Tibial artery (tissue), 4 donors: Measurements from ENCODE around the gene PI16.
A peak's percentile ranks its signal among the peaks of the same experiment; 100 is the strongest.

ENCODE experiments used
- DNase-seq, 2 donors: peaks; one replicate each; pipeline ENCODE4 v3.0.0-alpha.2; 2019
- H3K27ac ChIP-seq, 2 donors: fragments of 200-600 bp; sonication (generic) in 1 of 2; 1 replicate in 1 of 2; 2 replicates in 1 of 2; pipeline ENCODE4 v1.5.1; 2018 to 2019; ENCODE audit warnings: mild to moderate bottlenecking in 1 of 2
- H3K27me3 ChIP-seq, 2 donors: fragments of 200-600 bp; sonication (generic) in 1 of 2; one replicate each; pipeline versions ENCODE4 v1.5.1 to v1.6.0; 2016 to 2019
- H3K36me3 ChIP-seq, 3 donors: fragments of 200-600 bp; sonication (generic) in 2 of 3; one replicate each; pipeline ENCODE4 v1.5.1; 2016 to 2019; ENCODE audit warnings: mild to moderate bottlenecking in 2 of 3
- H3K4me1 ChIP-seq, 4 donors: fragments of 200-600 bp; sonication (generic) in 2 of 4; 1 replicate in 3 of 4; 2 replicates in 1 of 4; pipeline ENCODE4 v1.5.1; 2016 to 2019
- H3K4me3 ChIP-seq, 2 donors: fragments of 200-600 bp; sonication (generic) in 1 of 2; 1 replicate in 1 of 2; 2 replicates in 1 of 2; pipeline ENCODE4 v1.5.1; 2018 to 2019; ENCODE audit warnings: mild to moderate bottlenecking in 2 of 2
- H3K9me3 ChIP-seq, 3 donors: fragments of 200-600 bp; sonication (generic) in 1 of 3; one replicate each; pipeline ENCODE4 v1.5.1; 2016 to 2019
- CTCF ChIP-seq, 2 experiments: fragments of 200-600 bp in 1 of 2; fragments of 450-650 bp in 1 of 2; IDR thresholded peaks; one replicate each; pipeline ENCODE4 v1.5.1; 2017 to 2019; ENCODE audit warnings: antibody characterized with exemption in 2 of 2, mild to moderate bottlenecking in 1 of 2, moderate library complexity in 1 of 2
- intact Hi-C: fragments of 100-400 bp; cut with DNase I; formaldehyde crosslinking; loops from one replicate; pipeline ENCODE4 v1.15.0; 2023; ENCODE audit warnings: low total_unique reads

Gene PI16

GRCh38 chr6:36953931-36954261, 642 bp upstream of the PI16 start:
- intact Hi-C loops, result no loop called here
- H3K4me1 ChIP-seq, result no peaks in the 10 kb centered on the region
- H3K9me3 ChIP-seq, result no peaks in the 10 kb centered on the region
- no peak for TF ChIP-seq CTCF (IDR thresholded peaks at IDR 0.05)
- H3K27ac ChIP-seq, result no peak overlapping the region
- H3K4me3 ChIP-seq, result no peak overlapping the region
- no peaks in the 10 kb centered on the region for H3K27me3 ChIP-seq
- H3K36me3 ChIP-seq, result no peaks in the 10 kb centered on the region
- no peak for DNase-seq

- Histone ChIP-seq H3K36me3 (no peaks in the 10 kb centered on the region), H3K27me3 (no peaks in the 10 kb centered on the region), H3K4me1 (no peaks in the 10 kb centered on the region), H3K9me3 (no peaks in the 10 kb centered on the region), H3K27ac (no peak overlapping the region), H3K4me3 (no peak overlapping the region)
- no peak for TF ChIP-seq CTCF (IDR thresholded peaks at IDR 0.05)
- DNase-seq, result no peak
- intact Hi-C loops, result no loop called here
Measured at GRCh38 chr6:36955136-36955535, 598 bp downstream of the PI16 start.

- Histone ChIP-seq H3K27me3 (no peaks in the 10 kb centered on the region), H3K4me3 (no peak overlapping the region), H3K9me3 (no peaks in the 10 kb centered on the region), H3K4me1 (no peaks in the 10 kb centered on the region), H3K36me3 (no peaks in the 10 kb centered on the region), H3K27ac (no peak overlapping the region)
- no peak for TF ChIP-seq CTCF (IDR thresholded peaks at IDR 0.05)
- intact Hi-C loops, result no loop called here
- no peak for DNase-seq
Measured at GRCh38 chr6:36955671-36956445, 1.3 kb downstream of the PI16 start.

- Histone ChIP-seq H3K27me3 (no peaks in the 10 kb centered on the region), H3K9me3 (no peaks in the 10 kb centered on the region), H3K27ac (no peak overlapping the region), H3K4me1 (peaks cover 0 to 4% (median 0%) of the 10 kb centered on the region in 4 donors), H3K4me3 (no peak overlapping the region), H3K36me3 (no peaks in the 10 kb centered on the region)
- intact Hi-C loops, result no loop called here
- TF ChIP-seq CTCF (IDR thresholded peaks at IDR 0.05), result no peak
- DNase-seq, result no peak
Measured at GRCh38 chr6:36956446-36956820, 1.9 kb downstream of the PI16 start.

GRCh38 chr6:36957773-36958271, 3.3 kb downstream of the PI16 start:
- H3K27ac ChIP-seq, result no peak overlapping the region
- H3K4me3 ChIP-seq, result no peak overlapping the region
- H3K4me1 ChIP-seq, result peaks cover 0 to 4% (median 0%) of the 10 kb centered on the region in 4 donors
- DNase-seq, result peak in 1 of 2 donors; percentile 63
- no peaks in the 10 kb centered on the region for H3K36me3 ChIP-seq
- TF ChIP-seq CTCF (IDR thresholded peaks at IDR 0.05), result no peak
- H3K9me3 ChIP-seq, result no peaks in the 10 kb centered on the region
- intact Hi-C loops, result no loop called here
- no peaks in the 10 kb centered on the region for H3K27me3 ChIP-seq
